H9 (cell line): ENCODE data around the gene TRABD2B. TPM values are rescaled to one million over a fixed set of nuclear protein-coding genes. Genes with fewer than 3 reads are reported as not detected.

Source experiments
- DNase-seq: peaks from one replicate; pipeline ENCODE4 v3.0.0-alpha.2; 2017
- H2AFZ ChIP-seq: one replicate; pipeline ENCODE4 v1.6.1; 2013; ENCODE audit warnings: mild to moderate bottlenecking, low read length, control low read depth, moderate library complexity
- H2AK5ac ChIP-seq: 2 replicates; pipeline ENCODE4 v1.6.1; 2013; ENCODE audit warnings: low read length, control low read depth, mixed read lengths; ENCODE audit not compliant: insufficient read length
- H2BK120ac ChIP-seq: one replicate; pipeline ENCODE4 v1.6.1; 2013; ENCODE audit warnings: low read depth, mild to moderate bottlenecking, low read length, control low read depth, inconsistent platforms; ENCODE audit not compliant: poor library complexity, severe bottlenecking
- H2BK12ac ChIP-seq: 2 replicates; pipeline ENCODE4 v1.6.1; 2013; ENCODE audit warnings: low read length, control low read depth, mixed read lengths, low read depth; ENCODE audit not compliant: insufficient read length
- H2BK15ac ChIP-seq: 2 replicates; pipeline ENCODE4 v1.6.1; 2013; ENCODE audit warnings: low read depth, low read length, control low read depth
- H2BK20ac ChIP-seq: one replicate; pipeline ENCODE4 v1.6.1; 2013; ENCODE audit warnings: low read depth, mild to moderate bottlenecking, low read length, control low read depth, inconsistent platforms; ENCODE audit not compliant: poor library complexity, severe bottlenecking
- H2BK5ac ChIP-seq: 2 replicates; pipeline ENCODE4 v1.6.1; 2013; ENCODE audit warnings: low read length, control low read depth, mixed read lengths; ENCODE audit not compliant: insufficient read length
- H3K14ac ChIP-seq: 2 replicates; pipeline ENCODE4 v1.6.1; 2013; ENCODE audit warnings: low read length, control low read depth; ENCODE audit not compliant: insufficient read depth
- H3K18ac ChIP-seq: 2 replicates; pipeline ENCODE4 v1.6.1; 2013; ENCODE audit warnings: low read depth, mild to moderate bottlenecking, mixed read lengths, low read length, control low read depth; ENCODE audit not compliant: insufficient read length
- H3K23ac ChIP-seq: 2 replicates; pipeline ENCODE4 v1.6.1; 2013; ENCODE audit warnings: low read length, control low read depth, mixed read lengths, low read depth; ENCODE audit not compliant: insufficient read length
- H3K23me2 ChIP-seq: 2 replicates; pipeline ENCODE4 v1.6.1; 2013; ENCODE audit warnings: low read depth, mild to moderate bottlenecking, mixed read lengths, low read length, control low read depth; ENCODE audit not compliant: insufficient read length, poor library complexity, severe bottlenecking
- H3K27ac ChIP-seq: 2 replicates; pipeline ENCODE4 v1.5.1; 2013; ENCODE audit warnings: low read length, control low read depth, mixed read lengths, low read depth; ENCODE audit not compliant: insufficient read length
- H3K27me3 ChIP-seq: 2 replicates; pipeline ENCODE4 v1.6.1; 2013; ENCODE audit warnings: low read length, control low read depth, inconsistent platforms; ENCODE audit not compliant: insufficient read depth
- H3K4ac ChIP-seq: 2 replicates; pipeline ENCODE4 v1.6.1; 2013; ENCODE audit warnings: low read depth, mild to moderate bottlenecking, control low read depth, inconsistent platforms, low read length, moderate library complexity
- H3K4me1 ChIP-seq: 2 replicates; pipeline ENCODE4 v1.6.1; 2013; ENCODE audit warnings: low read length, control low read depth, inconsistent platforms; ENCODE audit not compliant: insufficient read depth
- H3K4me2 ChIP-seq: 2 replicates; pipeline ENCODE4 v1.6.1; 2013; ENCODE audit warnings: low read length, control low read depth, mixed read lengths; ENCODE audit not compliant: insufficient read length, insufficient read depth
- H3K56ac ChIP-seq: 2 replicates; pipeline ENCODE4 v1.6.1; 2013; ENCODE audit warnings: low read depth, mild to moderate bottlenecking, mixed read lengths, low read length, control low read depth; ENCODE audit not compliant: insufficient read length
- H3K79me1 ChIP-seq: 2 replicates; pipeline ENCODE4 v1.6.1; 2013; ENCODE audit warnings: low read depth, mild to moderate bottlenecking, moderate library complexity, low read length, control low read depth, inconsistent platforms; ENCODE audit not compliant: insufficient read depth, poor library complexity, severe bottlenecking
- H3K79me2 ChIP-seq: 2 replicates; pipeline ENCODE4 v1.6.1; 2013; ENCODE audit warnings: low read length, control low read depth, inconsistent platforms; ENCODE audit not compliant: insufficient read depth
- H3K9ac ChIP-seq: 2 replicates; pipeline ENCODE4 v1.6.1; 2013; ENCODE audit warnings: low read length, control low read depth, mixed read lengths; ENCODE audit not compliant: insufficient read length; ENCODE audit errors: extremely low read depth
- H3K9me3 ChIP-seq: one replicate; pipeline ENCODE4 v1.6.1; 2013; ENCODE audit warnings: low read depth, low read length, inconsistent platforms; ENCODE audit not compliant: control insufficient read depth
- H3T11ph ChIP-seq: one replicate; pipeline ENCODE4 v1.6.1; 2013; ENCODE audit warnings: mild to moderate bottlenecking, low read length, control low read depth, inconsistent platforms
- H4K20me1 ChIP-seq: one replicate; pipeline ENCODE4 v1.6.1; 2013; ENCODE audit not compliant: control insufficient read depth, insufficient read length, insufficient read depth
- H4K5ac ChIP-seq: 2 replicates; pipeline ENCODE4 v1.6.1; 2013; ENCODE audit warnings: low read depth, mild to moderate bottlenecking, mixed read lengths, low read length, control low read depth; ENCODE audit not compliant: insufficient read length
- H4K8ac ChIP-seq: replicated peaks from 2 replicates; pipeline ENCODE4 v1.6.1; 2013; ENCODE audit warnings: low read length, control low read depth, mixed read lengths, low read depth; ENCODE audit not compliant: insufficient read length
- H4K91ac ChIP-seq: 2 replicates; pipeline ENCODE4 v1.6.1; 2013; ENCODE audit warnings: low read depth, mild to moderate bottlenecking, moderate library complexity, mixed read lengths, low read length, control low read depth; ENCODE audit not compliant: insufficient read length
- H3K27ac Mint-ChIP-seq, 3 experiments: 2 replicates in 2 of 3; 3 replicates in 1 of 3; pipeline ENCODE4 v1.8.0; 2020 to 2021; ENCODE audit warnings: mixed read lengths in 3 of 3, mild to moderate bottlenecking in 1 of 3, moderate library complexity in 1 of 3
- H3K27me3 Mint-ChIP-seq: 2 replicates; pipeline ENCODE4 v1.8.0; 2021; ENCODE audit warnings: low read depth, mild to moderate bottlenecking, moderate library complexity, mixed read lengths
- H3K36me3 Mint-ChIP-seq, 3 experiments: 2 replicates in 2 of 3; 3 replicates in 1 of 3; pipeline ENCODE4 v1.8.0; 2020 to 2021; ENCODE audit warnings: low read depth in 3 of 3, mixed read lengths in 3 of 3; ENCODE audit not compliant: insufficient read depth in 1 of 3
- H3K4me1 Mint-ChIP-seq, 2 experiments: 2 replicates each; pipeline ENCODE4 v1.8.0; 2020; ENCODE audit warnings: mixed read lengths in 2 of 2
- H3K4me3 Mint-ChIP-seq, 2 experiments: 2 replicates in 1 of 2; 3 replicates in 1 of 2; pipeline ENCODE4 v1.8.0; 2020 to 2021; ENCODE audit warnings: mild to moderate bottlenecking in 2 of 2, mixed read lengths in 2 of 2, moderate library complexity in 1 of 2
- H3K9me3 Mint-ChIP-seq, 2 experiments: 2 replicates in 1 of 2; 3 replicates in 1 of 2; pipeline ENCODE4 v1.8.0; 2020; ENCODE audit warnings: mild to moderate bottlenecking in 2 of 2, mixed read lengths in 2 of 2, moderate library complexity in 1 of 2
- CTCF ChIP-seq: fragments of 200-600 bp; sonication (generic); conservative IDR thresholded peaks from 3 replicates; pipeline ENCODE4 v1.8.0; 2021; ENCODE audit warnings: antibody characterized with exemption, mild to moderate bottlenecking
- WGBS: extraction: QIAGEN DNeasy Blood & Tissue Kit; methylation state at CpG from one replicate; pipeline ENCODE4 v1.1.7; 2013; ENCODE audit warnings: missing lambda C conversion rate, low lambda C conversion rate, mixed read lengths; ENCODE audit not compliant: insufficient read length; ENCODE audit errors: extremely low coverage; 5-methylcytosine and 5-hydroxymethylcytosine counted together
- total RNA-seq: library from RNA; stranded (reverse); gene quantifications from 2 replicates; pipeline ENCODE4 v1.2.1, GENCODE V29; 2021

Gene TRABD2B
- total RNA-seq, 1 experiment from 2014 or later, result 2.3 TPM

DNA sequence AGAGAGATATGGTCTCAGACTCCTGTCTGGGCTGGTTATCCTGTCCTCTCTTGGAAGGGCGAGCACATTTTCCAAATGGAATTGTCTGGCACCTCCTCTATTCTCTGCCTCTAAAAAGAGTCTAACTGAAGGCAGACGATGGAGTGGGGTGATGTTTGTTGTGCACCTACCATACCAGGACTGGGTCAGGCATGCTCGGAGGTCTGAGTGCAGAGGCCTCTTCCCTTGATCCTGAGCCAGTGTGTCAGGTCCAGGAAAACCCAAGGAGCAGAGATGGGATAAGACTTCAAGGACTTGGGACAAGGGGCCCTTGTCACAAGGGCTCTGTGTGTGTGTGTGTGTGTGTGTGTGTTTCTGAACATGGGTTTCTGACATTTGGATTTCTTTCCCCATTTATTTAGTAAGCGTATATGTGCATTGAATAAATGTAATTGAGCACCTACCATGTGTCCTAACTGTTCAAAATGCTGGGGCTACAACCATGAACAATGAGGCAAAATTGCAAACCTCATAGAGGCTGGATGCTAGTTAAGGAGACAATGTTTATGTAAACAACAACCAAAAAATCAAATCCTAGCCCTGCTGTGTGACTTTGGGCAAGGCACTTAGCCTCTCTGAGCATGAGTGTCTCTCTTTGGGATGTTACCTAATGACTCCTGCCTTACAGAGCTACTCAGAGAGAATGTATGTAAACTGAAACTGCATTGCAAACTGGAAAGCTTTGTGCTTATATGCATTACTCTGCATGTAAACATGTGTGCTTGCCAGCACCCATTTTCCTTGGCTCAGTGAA, 283.0 kb downstream of the TRABD2B start:
- Histone ChIP-seq H3K9me3 (no peaks in the 10 kb centered on the region), H3K14ac (no peak overlapping the region), H4K91ac (no peak overlapping the region), H3K4me1 (no peaks in the 10 kb centered on the region), H3K4me2 (no peak overlapping the region), H3K9ac (no peak overlapping the region), H3T11ph (no peak overlapping the region), H2BK5ac (no peak overlapping the region), H2BK12ac (no peak overlapping the region), H4K20me1 (no peaks in the 10 kb centered on the region), H3K79me1 (no peaks in the 10 kb centered on the region), H3K23me2 (peaks cover 12% of the 10 kb centered on the region), H3K56ac (no peak overlapping the region), H4K8ac (no peak overlapping the region), H2BK120ac (no peak overlapping the region), H3K27ac (no peak overlapping the region), H2BK15ac (no peak overlapping the region), H3K4ac (no peak overlapping the region), H3K27me3 (peaks cover 27% of the 10 kb centered on the region; the same call in 1 of the 2 replicates), H3K79me2 (no peaks in the 10 kb centered on the region), H2BK20ac (no peak overlapping the region), H3K23ac (no peak overlapping the region), H2AK5ac (no peak overlapping the region), H4K5ac (no peak overlapping the region), H2AFZ (no peak overlapping the region), H3K18ac (no peak overlapping the region)
- Mint-ChIP-seq H3K9me3 (no peaks in the 10 kb centered on the region), H3K4me3 (no peak overlapping the region), H3K27me3 (peaks cover 100% of the 10 kb centered on the region), H3K27ac (no peak overlapping the region; a peak in 1 of 7 replicates), H3K36me3 (no peaks in the 10 kb centered on the region; a peak in 1 of 7 replicates), H3K4me1 (peaks cover 19 to 38% of the 10 kb centered on the region in 2 experiments)
- DNase-seq, result no peak
- TF ChIP-seq CTCF, result no peak
- no CpG with 5 or more reads among the region's 4 CpGs for WGBS
